GM15510 (cell line): Measurements from ENCODE around the gene UMPS.

ENCODE experiments used
- POLR2A ChIP-seq: IDR thresholded peaks from 3 replicates; pipeline ENCODE4 v1.6.1; 2011; ENCODE audit warnings: borderline replicate concordance; ENCODE audit not compliant: insufficient read length; ENCODE audit errors: extremely low read depth

UMPS gene

GRCh38 chr3:124779751-124780191, 49.5 kb downstream of the UMPS start:
- no peak for TF ChIP-seq POLR2A

- no peak for TF ChIP-seq POLR2A
These were observed 50.1 kb downstream of the UMPS start for GRCh38 chr3:124780356-124780755.

DNA sequence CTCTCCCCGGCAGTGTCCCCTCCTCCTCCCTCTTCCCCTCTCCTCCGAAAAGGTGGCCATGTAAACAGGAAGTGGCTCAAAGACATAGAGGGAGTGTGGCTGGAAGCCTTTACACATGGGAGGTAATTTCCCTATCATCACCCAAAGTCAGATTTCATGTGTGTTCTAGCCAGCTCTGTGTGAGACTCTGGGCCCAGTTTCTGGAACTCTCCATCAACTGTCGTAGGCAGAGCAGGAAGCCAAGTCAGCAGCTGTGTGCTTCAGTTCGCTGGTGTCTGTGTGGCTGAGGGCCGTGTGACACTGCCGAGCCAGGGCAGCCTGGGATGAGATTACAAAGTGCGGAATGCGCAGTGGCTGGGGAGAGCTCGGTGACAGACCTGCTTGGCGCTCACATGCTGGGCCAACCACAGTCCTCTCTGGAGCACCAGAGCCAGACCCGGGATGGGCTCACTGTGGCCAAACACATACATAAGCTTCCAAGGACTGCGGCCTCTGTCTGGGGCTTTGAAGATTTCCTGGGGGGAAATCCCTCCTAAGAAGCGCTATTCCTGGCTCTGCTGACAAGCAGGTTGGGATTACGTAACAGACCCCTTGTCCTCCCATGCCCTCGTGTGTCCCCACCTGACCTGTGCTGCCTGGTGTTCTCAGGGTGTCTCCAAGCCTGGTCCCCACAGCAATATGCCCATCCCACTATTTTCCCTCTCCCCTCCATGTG, 50.7 kb downstream of the UMPS start:
- TF ChIP-seq POLR2A: no peak

DNA sequence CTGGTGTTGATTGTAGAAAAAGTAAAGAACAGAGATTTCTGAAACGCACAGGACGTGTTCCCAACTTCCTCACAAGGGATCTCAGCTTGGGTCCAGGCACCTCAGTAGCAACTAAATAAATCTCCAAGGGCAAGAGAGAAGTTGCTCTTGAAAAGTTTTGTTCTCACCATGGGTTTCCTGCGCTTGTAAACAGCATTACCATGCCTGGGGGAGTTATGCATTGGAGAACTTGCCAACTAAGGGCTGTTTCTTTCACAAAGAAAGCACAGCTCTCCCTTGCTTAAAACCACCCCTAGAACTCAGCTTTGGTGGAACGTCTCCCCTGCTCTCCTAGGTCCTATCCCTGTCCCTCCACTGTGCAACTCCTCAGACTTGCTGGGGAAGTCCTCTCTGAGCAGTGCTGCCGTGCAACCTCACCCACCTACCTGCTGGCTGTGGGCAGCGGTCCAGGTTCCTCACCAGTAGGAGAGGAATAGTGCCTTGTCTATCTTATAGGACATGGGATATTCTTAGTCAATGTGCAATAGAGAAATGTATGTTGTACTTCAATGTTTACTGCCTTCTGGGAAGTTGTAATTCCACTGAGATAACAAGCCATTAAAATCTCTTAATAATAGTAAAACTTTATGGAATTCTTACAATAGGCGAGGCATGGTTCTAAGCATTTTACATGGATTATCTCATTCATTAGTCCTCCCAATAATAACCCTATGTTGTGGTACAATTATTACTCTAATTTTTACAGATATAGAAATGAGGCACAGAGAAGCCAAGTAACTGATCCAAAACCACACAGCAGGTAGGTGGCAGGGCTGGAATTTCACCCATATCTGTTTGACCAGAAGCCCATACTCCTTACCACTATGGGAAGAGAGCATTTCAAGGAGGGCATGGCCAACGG, 51.5 kb downstream of the UMPS start:
- TF ChIP-seq POLR2A: no peak

DNA sequence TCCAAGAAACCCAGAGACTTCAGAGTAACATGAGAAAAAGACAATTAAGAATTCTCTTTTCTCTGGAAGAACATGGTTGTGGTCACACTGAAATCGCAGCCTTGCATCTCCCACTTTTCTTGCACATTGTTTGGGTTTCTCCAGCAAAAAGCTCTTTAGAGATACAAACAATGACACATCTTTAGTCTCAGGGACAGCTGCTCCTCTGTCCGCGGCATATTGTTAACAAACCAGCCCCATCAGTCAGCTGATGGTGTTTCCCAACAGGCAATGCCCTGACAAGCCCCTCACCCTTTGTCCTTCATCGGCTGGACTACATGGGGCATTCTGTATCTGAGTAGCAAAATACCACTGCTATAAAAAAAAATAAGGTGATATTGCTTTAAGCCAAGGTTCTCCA, 53.4 kb downstream of the UMPS start:
- TF ChIP-seq POLR2A: no peak

- no peak for TF ChIP-seq POLR2A
These were observed 54.6 kb downstream of the UMPS start for GRCh38 chr3:124784686-124785382.

- TF ChIP-seq POLR2A: no peak
These were observed 55.7 kb downstream of the UMPS start for GRCh38 chr3:124785973-124786372.

DNA sequence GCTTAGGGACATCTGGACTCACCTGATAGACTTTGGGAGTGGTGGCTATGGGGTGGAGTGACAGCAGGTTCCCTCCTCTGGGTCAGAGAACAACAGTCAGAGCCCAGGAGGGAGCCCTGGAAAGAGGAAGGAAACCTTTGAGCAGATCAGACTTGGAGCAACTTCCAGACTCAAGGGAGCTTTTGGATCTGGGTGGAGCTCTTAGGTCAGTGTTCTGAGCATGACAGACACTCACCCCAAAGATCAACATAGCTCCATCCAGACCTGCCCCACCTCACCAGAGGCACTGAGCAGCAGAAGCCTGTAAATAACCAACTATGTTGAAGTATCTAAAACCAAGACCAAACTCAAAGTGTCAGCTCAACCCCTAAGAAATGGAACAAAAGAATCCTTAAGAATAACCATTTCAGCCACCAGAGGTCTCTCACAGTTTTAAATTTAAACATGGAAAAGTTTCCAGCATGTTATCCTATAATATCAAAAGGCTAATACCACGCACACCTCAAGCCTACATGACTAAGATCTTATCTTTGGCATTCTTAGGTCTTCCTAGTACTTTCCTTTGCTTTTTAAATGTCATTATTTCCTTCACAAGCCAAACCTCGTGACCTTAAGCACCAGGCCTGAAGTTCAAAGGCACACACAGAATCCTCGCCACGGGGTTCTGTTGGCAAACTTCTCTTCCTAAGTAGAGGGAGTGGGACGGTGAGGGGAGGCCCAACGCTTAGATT, 56.4 kb downstream of the UMPS start:
- no peak for TF ChIP-seq POLR2A

GRCh38 chr3:124787476-124788195, 57.4 kb downstream of the UMPS start:
- no peak for TF ChIP-seq POLR2A

DNA sequence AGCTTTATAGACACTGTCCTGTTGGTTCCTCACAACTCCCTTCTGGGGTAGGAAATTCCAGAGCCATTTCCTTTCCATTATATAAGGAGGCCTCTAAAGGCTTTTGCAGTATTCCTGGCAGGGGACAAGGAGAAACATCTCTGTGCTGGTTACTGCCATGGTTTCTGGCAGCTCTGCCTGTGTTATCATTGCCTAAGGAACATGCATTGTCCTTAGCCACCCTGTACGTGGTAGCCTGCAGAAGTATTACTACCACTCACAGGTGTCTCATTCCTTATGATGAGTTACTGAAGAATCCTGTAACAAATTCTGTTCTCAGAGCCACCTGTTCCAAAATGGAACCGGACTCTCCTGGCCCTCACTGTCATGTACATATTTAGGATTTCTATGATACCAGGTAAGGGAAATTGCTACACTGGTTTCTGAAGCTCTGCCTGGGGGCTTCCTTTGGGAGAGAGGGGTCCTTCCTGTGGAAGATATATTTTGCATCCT, 58.0 kb downstream of the UMPS start:
- TF ChIP-seq POLR2A: no peak

DNA sequence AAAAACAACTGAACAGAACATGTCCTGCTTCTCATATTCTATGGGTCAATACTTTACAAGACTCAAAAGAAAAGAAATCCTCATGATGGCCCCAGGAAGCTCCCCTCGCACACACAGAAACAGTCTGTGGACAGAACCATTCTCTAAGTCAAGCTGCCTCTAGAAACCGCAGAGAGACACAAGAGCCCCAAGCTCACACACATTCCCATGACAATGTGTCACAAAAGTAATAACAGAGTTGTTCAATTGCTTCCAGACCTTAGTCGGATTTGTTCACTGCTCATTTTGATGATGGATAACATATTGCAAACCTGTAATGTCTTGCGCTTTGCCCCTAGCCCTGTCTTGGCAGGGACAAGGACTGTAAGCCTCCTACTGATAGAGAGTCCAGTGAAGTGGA, 60.9 kb downstream of the UMPS start:
- no peak for TF ChIP-seq POLR2A

DNA sequence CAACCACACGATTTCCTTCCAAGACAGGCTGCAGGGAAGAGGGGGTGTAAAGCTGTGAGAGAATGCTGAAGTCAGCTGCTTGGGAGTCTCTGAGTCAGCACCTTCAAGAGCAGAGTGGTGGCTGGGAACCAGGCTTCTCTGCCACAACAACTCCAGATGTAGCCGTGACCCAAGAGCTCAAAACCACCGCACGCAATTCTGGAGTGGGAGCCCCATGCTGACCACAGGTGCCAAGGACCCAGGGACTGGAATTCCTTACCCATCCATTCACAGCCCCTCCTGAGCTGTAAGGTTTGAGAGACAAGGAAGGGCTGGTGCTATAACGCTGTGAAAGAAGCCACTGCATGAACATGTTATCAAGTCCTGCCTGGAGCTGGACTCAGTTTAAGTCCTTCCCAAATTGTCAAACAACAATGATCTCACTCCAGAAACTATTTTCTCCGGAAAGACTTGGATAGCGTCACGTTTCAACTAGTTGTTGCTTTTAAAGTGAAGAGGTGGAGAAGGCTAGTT, 61.4 kb downstream of the UMPS start:
- no peak for TF ChIP-seq POLR2A

DNA sequence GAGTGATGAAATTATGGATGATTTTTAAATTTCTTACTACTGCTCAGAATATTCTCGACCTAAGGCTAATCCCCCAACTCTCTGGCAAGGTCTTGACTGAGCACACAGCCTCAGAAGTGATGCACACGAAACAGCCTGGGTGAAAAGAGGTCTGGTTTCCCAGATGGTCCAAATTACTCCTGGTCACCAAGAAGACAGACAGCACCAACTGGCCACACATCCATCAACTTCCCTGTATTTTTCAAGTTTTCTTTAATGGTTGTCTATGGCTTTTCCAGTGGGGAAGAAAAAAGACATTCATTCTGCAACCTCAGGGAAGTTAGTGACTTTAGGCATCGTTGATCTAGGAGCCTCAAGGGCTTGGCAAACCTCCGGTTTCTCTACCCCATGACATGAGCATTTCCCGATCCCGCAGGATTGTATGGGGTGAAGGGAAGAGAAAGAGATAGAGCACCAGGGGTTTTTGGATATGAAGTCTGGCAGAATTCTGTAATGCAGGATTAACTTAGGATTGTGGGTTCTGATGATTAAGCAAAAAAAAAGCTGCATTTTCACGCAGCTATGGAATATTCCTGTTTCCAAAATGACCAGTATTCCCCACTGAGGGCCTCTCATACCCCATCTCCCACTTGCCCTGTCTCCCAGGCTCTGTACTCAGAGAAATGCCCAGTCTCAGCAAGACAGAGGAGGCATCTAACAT, 62.2 kb downstream of the UMPS start:
- TF ChIP-seq POLR2A: no peak
